Colonic mucosa (tissue), 4 donors: ENCODE results near the gene DNM3. TPM values are rescaled to one million over a fixed set of nuclear protein-coding genes. Genes with fewer than 3 reads are reported as not detected.
A peak's percentile ranks its signal among the peaks of the same experiment; 100 is the strongest.

Experiments
- DNase-seq: peaks from one replicate; pipeline ENCODE4 v3.0.0-alpha.2; 2020
- H3K27ac ChIP-seq: fragments of 200-600 bp; one replicate; pipeline ENCODE4 v1.8.0; 2021
- H3K27me3 ChIP-seq: fragments of 200-600 bp; one replicate; pipeline ENCODE4 v1.8.0; 2021
- H3K36me3 ChIP-seq: fragments of 200-600 bp; one replicate; pipeline ENCODE4 v1.8.0; 2021
- H3K4me1 ChIP-seq: fragments of 200-600 bp; one replicate; pipeline ENCODE4 v1.8.0; 2021; ENCODE audit warnings: mild to moderate bottlenecking
- H3K4me3 ChIP-seq: fragments of 200-600 bp; one replicate; pipeline ENCODE4 v1.8.0; 2021
- H3K9ac ChIP-seq, 2 donors: one replicate each; pipeline ENCODE4 v1.7.0; 2013; ENCODE audit warnings: control low read depth in 2 of 2, low read depth in 2 of 2, low read length in 2 of 2
- H3K9me3 ChIP-seq: fragments of 200-600 bp; one replicate; pipeline ENCODE4 v1.8.0; 2021
- CTCF ChIP-seq: fragments of 200-600 bp; IDR thresholded peaks from one replicate; pipeline ENCODE4 v1.8.0; 2022; ENCODE audit warnings: antibody characterized with exemption, mild to moderate bottlenecking
- intact Hi-C: fragments of 100-400 bp; cut with DNase I; formaldehyde crosslinking; loops from one replicate; pipeline ENCODE4 v1.14.1; 2022
- total RNA-seq, 2 donors: library from RNA; stranded (reverse); fragmentation: NEBNext Ultra II Directional in 1 of 2; extraction: Animal tissue kit (Norgen Biotek cat#: 25700) in 1 of 2; gene quantifications; one replicate each; pipeline ENCODE4 v1.2.1, GENCODE V29; 2021
- donor health status: healthy.
- donor health status: DM: no; HTN: no; CAD: no.
- donor health status: DM: no; HTN: no; CAD: no.

The DNM3 gene
- total RNA-seq, 2 donors from 2014 or later: 1.7 to 2.6 TPM

GRCh38 chr1:172378109-172378760 is 536.9 kb downstream of the DNM3 start:
- Histone ChIP-seq H3K27ac (no peak overlapping the region), H3K9me3 (no peaks in the 10 kb centered on the region), H3K27me3 (no peaks in the 10 kb centered on the region), H3K9ac (no peak overlapping the region), H3K36me3 (no peaks in the 10 kb centered on the region), H3K4me1 (no peaks in the 10 kb centered on the region), H3K4me3 (no peak overlapping the region)
- DNase-seq: no peak
- intact Hi-C loops: no loop called here
- no peak for TF ChIP-seq CTCF

GRCh38 chr1:172380441-172381244 is 539.3 kb downstream of the DNM3 start:
- Histone ChIP-seq H3K27me3 (no peaks in the 10 kb centered on the region), H3K36me3 (no peaks in the 10 kb centered on the region), H3K27ac (no peak overlapping the region), H3K9me3 (no peaks in the 10 kb centered on the region), H3K4me3 (no peak overlapping the region), H3K4me1 (no peaks in the 10 kb centered on the region), H3K9ac (no peak overlapping the region)
- TF ChIP-seq CTCF: no peak
- no peak for DNase-seq
- intact Hi-C loops: no loop called here

GRCh38 chr1:172381946-172382345 is 540.6 kb downstream of the DNM3 start:
- Histone ChIP-seq H3K36me3 (no peaks in the 10 kb centered on the region), H3K27ac (no peak overlapping the region), H3K4me3 (no peak overlapping the region), H3K9ac (no peak overlapping the region), H3K27me3 (no peaks in the 10 kb centered on the region), H3K9me3 (no peaks in the 10 kb centered on the region), H3K4me1 (no peaks in the 10 kb centered on the region)
- intact Hi-C loops: no loop called here
- no peak for TF ChIP-seq CTCF
- no peak for DNase-seq

GRCh38 chr1:172382406-172382805 is 541.1 kb downstream of the DNM3 start:
- no peak for TF ChIP-seq CTCF

GRCh38 chr1:172382990-172383389 is 541.7 kb downstream of the DNM3 start:
- no peak overlapping the region for H3K4me3 ChIP-seq

More at GRCh38 chr1:172382406-172382805, 541.1 kb downstream of the DNM3 start:
- no peaks in the 10 kb centered on the region for H3K4me1 ChIP-seq
- H3K4me3 ChIP-seq: no peak overlapping the region
- H3K9ac ChIP-seq: no peak overlapping the region
- H3K27me3 ChIP-seq: no peaks in the 10 kb centered on the region
- H3K27ac ChIP-seq: no peak overlapping the region
- DNase-seq: no peak
- H3K9me3 ChIP-seq: no peaks in the 10 kb centered on the region
- intact Hi-C loops: no loop called here
- H3K36me3 ChIP-seq: no peaks in the 10 kb centered on the region

More at GRCh38 chr1:172382990-172383389, 541.7 kb downstream of the DNM3 start:
- no peak for TF ChIP-seq CTCF
- peak overlapping the region; percentile 24 for H3K27ac ChIP-seq
- H3K4me1 ChIP-seq: no peaks in the 10 kb centered on the region
- H3K9ac ChIP-seq: no peak overlapping the region
- no peak for DNase-seq
- H3K9me3 ChIP-seq: no peaks in the 10 kb centered on the region
- no peaks in the 10 kb centered on the region for H3K36me3 ChIP-seq
- H3K27me3 ChIP-seq: no peaks in the 10 kb centered on the region
- intact Hi-C loops: no loop called here
